Measurements from ENCODE around the gene SLC30A4.

Gene SLC30A4

DNA sequence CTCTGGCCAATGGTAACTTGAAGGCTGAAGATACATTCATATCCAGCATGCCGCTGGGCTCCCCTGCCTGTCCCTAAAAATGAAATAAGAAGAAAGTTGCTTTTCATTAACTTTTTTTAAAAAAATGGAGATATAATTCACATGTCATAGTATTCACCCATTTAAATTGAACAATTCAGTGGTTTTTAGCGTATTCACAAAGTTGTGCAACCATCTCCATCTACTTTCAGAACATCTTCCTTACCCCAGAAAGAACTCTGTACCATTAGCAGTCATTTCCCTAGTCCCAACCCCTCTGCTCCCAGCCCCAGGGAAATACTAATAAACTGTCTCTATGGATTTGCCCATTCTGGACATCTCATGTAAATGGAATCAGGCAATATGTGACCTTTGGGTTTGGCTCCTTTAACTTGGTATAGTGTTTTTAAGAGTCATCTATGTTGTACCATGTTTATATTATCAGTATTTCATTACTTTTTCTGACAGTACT, 88.4 kb downstream of the SLC30A4 start:
- Histone ChIP-seq H3K36me3 (ENCODE audit: control insufficient read depth, insufficient read depth, low read length) (no peaks in the 10 kb centered on the region), H3K9ac (ENCODE audit: low read length) (no peak overlapping the region), H3K27ac (ENCODE audit: low read depth, low read length) (no peak overlapping the region), H3K4me1 (ENCODE audit: control insufficient read depth, insufficient read depth, low read length) (no peaks in the 10 kb centered on the region), H3K27me3 (ENCODE audit: control insufficient read depth, insufficient read depth, low read length) (peaks cover 42% of the 10 kb centered on the region), H3K4me3 (ENCODE audit: low read depth, low read length) (no peak overlapping the region), H3K9me3 (ENCODE audit: control insufficient read depth, insufficient read depth, low read depth, low read length) (no peaks in the 10 kb centered on the region)

GRCh38 chr15:45431511-45431910, 91.0 kb downstream of the SLC30A4 start:
- H3K4me1 ChIP-seq (ENCODE audit: control insufficient read depth, insufficient read depth, low read length) = no peaks in the 10 kb centered on the region
- no peak overlapping the region for H3K27ac ChIP-seq (ENCODE audit: low read depth, low read length)
- no peaks in the 10 kb centered on the region for H3K9me3 ChIP-seq (ENCODE audit: control insufficient read depth, insufficient read depth, low read depth, low read length)
- no peak overlapping the region for H3K9ac ChIP-seq (ENCODE audit: low read length)
- H3K4me3 ChIP-seq (ENCODE audit: low read depth, low read length) = no peak overlapping the region
- H3K27me3 ChIP-seq (ENCODE audit: control insufficient read depth, insufficient read depth, low read length) = peaks cover 47% of the 10 kb centered on the region
- H3K36me3 ChIP-seq (ENCODE audit: control insufficient read depth, insufficient read depth, low read length) = no peaks in the 10 kb centered on the region

- Histone ChIP-seq H3K4me1 (ENCODE audit: control insufficient read depth, insufficient read depth, low read length) (no peaks in the 10 kb centered on the region), H3K27ac (ENCODE audit: low read depth, low read length) (no peak overlapping the region), H3K36me3 (ENCODE audit: control insufficient read depth, insufficient read depth, low read length) (no peaks in the 10 kb centered on the region), H3K9me3 (ENCODE audit: control insufficient read depth, insufficient read depth, low read depth, low read length) (no peaks in the 10 kb centered on the region), H3K4me3 (ENCODE audit: low read depth, low read length) (peak overlapping the region; percentile 67), H3K27me3 (ENCODE audit: control insufficient read depth, insufficient read depth, low read length) (peaks cover 47% of the 10 kb centered on the region), H3K9ac (ENCODE audit: low read length) (no peak overlapping the region)
Observed at GRCh38 chr15:45429941-45430792, 92.4 kb downstream of the SLC30A4 start.
